SK-N-SH treated with all-trans-retinoic acid at 6 μM for 48 hours (cell line): ENCODE data around the gene PIK3R3.

ENCODE experiments used
- ATAC-seq: fragments of 200-7000 bp; cut with Tn5 transposase; 3 replicates; pipeline ENCODE4 v1.9.1; 2020; ENCODE audit warnings: mild to moderate bottlenecking, moderate library complexity
- ARNTL ChIP-seq: fragments of 450-650 bp; formaldehyde crosslinking; IDR thresholded peaks from 2 replicates; pipeline ENCODE4 v1.5.0; 2020; ENCODE audit warnings: low read depth, mild to moderate bottlenecking, moderate library complexity, borderline replicate concordance
- BACH2 ChIP-seq: fragments of 250-450 bp; sonication (Bioruptor Pico); IDR thresholded peaks from 2 replicates; pipeline ENCODE4 v1.9.0; 2021; ENCODE audit warnings: mild to moderate bottlenecking, borderline replicate concordance
- CSDC2 ChIP-seq: fragments of 250-450 bp; sonication (Bioruptor Pico); IDR thresholded peaks from 2 replicates; pipeline ENCODE4 v1.5.0; 2020; ENCODE audit warnings: mild to moderate bottlenecking, moderate library complexity
- ISL1 ChIP-seq: fragments of 250-450 bp; sonication (Bioruptor Pico); IDR thresholded peaks from 2 replicates; pipeline ENCODE4 v2.1.2; 2022; ENCODE audit warnings: mild to moderate bottlenecking, moderate library complexity
- OSR1 ChIP-seq: fragments of 250-450 bp; sonication (Bioruptor Pico); IDR thresholded peaks from 2 replicates; pipeline ENCODE4 v1.8.0; 2022; ENCODE audit warnings: moderate library complexity, mild to moderate bottlenecking, inconsistent platforms
- PPARA ChIP-seq: fragments of 250-450 bp; sonication (Bioruptor Pico); IDR thresholded peaks from 2 replicates; pipeline ENCODE4 v1.5.0; 2020; ENCODE audit warnings: mild to moderate bottlenecking, borderline replicate concordance
- RARB ChIP-seq: fragments of 250-450 bp; sonication (Bioruptor Pico); IDR thresholded peaks from 2 replicates; pipeline ENCODE4 v1.8.0; 2021; ENCODE audit warnings: mild to moderate bottlenecking, moderate library complexity
- SNAI2 ChIP-seq: fragments of 250-450 bp; sonication (Bioruptor Pico); IDR thresholded peaks from 2 replicates; pipeline ENCODE4 v1.5.0; 2020; ENCODE audit warnings: mild to moderate bottlenecking, moderate library complexity
- TCF4 ChIP-seq: fragments of 250-450 bp; sonication (Bioruptor Pico); IDR thresholded peaks from 2 replicates; pipeline ENCODE4 v1.8.0; 2021; ENCODE audit warnings: mild to moderate bottlenecking, moderate library complexity, borderline replicate concordance
- TOX ChIP-seq: fragments of 250-450 bp; sonication (Bioruptor Pico); IDR thresholded peaks from 2 replicates; pipeline ENCODE4 v1.8.0; 2021; ENCODE audit warnings: mild to moderate bottlenecking, moderate library complexity, borderline replicate concordance
- ZFP3 ChIP-seq: fragments of 250-450 bp; sonication (Bioruptor Pico); IDR thresholded peaks from 2 replicates; pipeline ENCODE4 v1.5.0; 2020; ENCODE audit warnings: mild to moderate bottlenecking, moderate library complexity
- ZFP30 ChIP-seq: fragments of 450-650 bp; formaldehyde crosslinking; IDR thresholded peaks from 2 replicates; pipeline ENCODE4 v1.5.0; 2022; ENCODE audit warnings: mild to moderate bottlenecking, moderate library complexity
- ZNF565 ChIP-seq: fragments of 450-650 bp; formaldehyde crosslinking; conservative IDR thresholded peaks from 2 replicates; pipeline ENCODE4 v1.5.0; 2020; ENCODE audit warnings: low read depth, mild to moderate bottlenecking, moderate library complexity
- ZNF70 ChIP-seq: fragments of 450-650 bp; formaldehyde crosslinking; IDR thresholded peaks from 2 replicates; pipeline ENCODE4 v1.5.0; 2020; ENCODE audit warnings: mild to moderate bottlenecking, moderate library complexity
- ZNF8 ChIP-seq: fragments of 450-650 bp; formaldehyde crosslinking; IDR thresholded peaks from 2 replicates; pipeline ENCODE4 v1.5.0; 2020; ENCODE audit warnings: mild to moderate bottlenecking, moderate library complexity
- TF ChIP-seq, protein P1 (sequence below): fragments of 250-450 bp; sonication (Bioruptor Pico); IDR thresholded peaks from 2 replicates; pipeline ENCODE4 v1.8.0; 2020; ENCODE audit warnings: mild to moderate bottlenecking, moderate library complexity, borderline replicate concordance
- TF ChIP-seq, protein P2 (sequence below): fragments of 250-450 bp; sonication (Bioruptor Pico); IDR thresholded peaks from 2 replicates; pipeline ENCODE4 v1.5.0; 2020; ENCODE audit warnings: mild to moderate bottlenecking, moderate library complexity
- TF ChIP-seq, protein P3 (sequence below): fragments of 250-450 bp; sonication (Bioruptor Pico); IDR thresholded peaks from 2 replicates; pipeline ENCODE4 v1.5.1; 2020; ENCODE audit warnings: low read depth, mild to moderate bottlenecking, moderate library complexity
- TF ChIP-seq, protein P4 (sequence below): fragments of 250-450 bp; sonication (Bioruptor Pico); IDR thresholded peaks from 2 replicates; pipeline ENCODE4 v1.5.1; 2021; ENCODE audit warnings: mild to moderate bottlenecking, moderate library complexity

Gene PIK3R3

DNA sequence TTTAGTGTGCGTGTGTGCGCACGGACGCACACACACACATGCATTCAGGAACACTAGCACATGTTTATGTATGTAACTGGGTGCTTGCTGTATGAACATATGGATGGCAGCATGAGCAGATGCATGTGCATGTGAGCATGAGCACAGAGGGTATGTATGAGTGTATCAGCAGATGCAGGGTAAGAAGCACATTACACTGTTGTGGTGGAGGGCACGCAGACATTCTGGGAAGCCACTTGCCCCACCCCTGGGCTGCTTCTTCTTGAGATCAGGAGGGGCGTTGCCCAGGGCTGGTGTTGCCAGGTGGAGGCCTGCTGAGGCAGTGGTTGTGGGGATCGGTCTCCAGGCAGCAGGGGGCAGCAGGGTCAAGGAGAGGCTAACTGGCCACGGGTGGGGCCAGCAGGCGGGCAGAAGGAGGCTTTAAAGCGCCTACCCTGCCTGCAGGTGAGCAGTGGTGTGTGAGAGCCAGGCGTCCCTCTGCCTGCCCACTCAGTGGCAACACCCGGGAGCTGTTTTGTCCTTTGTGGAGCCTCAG, 47.7 kb upstream of the PIK3R3 start:
- TF ChIP-seq RARB (CRISPR knock-in tag) (no peak), SNAI2 (CRISPR knock-in tag) (no peak), ZFP3 (CRISPR knock-in tag) (no peak), ISL1 (CRISPR knock-in tag) (no peak), ARNTL (CRISPR knock-in tag) (no peak)
- TF ChIP-seq, protein P1, sequence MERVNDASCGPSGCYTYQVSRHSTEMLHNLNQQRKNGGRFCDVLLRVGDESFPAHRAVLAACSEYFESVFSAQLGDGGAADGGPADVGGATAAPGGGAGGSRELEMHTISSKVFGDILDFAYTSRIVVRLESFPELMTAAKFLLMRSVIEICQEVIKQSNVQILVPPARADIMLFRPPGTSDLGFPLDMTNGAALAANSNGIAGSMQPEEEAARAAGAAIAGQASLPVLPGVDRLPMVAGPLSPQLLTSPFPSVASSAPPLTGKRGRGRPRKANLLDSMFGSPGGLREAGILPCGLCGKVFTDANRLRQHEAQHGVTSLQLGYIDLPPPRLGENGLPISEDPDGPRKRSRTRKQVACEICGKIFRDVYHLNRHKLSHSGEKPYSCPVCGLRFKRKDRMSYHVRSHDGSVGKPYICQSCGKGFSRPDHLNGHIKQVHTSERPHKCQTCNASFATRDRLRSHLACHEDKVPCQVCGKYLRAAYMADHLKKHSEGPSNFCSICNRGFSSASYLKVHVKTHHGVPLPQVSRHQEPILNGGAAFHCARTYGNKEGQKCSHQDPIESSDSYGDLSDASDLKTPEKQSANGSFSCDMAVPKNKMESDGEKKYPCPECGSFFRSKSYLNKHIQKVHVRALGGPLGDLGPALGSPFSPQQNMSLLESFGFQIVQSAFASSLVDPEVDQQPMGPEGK (CRISPR knock-in tag), result no peak
- peak; percentile 5 for ATAC-seq

DNA sequence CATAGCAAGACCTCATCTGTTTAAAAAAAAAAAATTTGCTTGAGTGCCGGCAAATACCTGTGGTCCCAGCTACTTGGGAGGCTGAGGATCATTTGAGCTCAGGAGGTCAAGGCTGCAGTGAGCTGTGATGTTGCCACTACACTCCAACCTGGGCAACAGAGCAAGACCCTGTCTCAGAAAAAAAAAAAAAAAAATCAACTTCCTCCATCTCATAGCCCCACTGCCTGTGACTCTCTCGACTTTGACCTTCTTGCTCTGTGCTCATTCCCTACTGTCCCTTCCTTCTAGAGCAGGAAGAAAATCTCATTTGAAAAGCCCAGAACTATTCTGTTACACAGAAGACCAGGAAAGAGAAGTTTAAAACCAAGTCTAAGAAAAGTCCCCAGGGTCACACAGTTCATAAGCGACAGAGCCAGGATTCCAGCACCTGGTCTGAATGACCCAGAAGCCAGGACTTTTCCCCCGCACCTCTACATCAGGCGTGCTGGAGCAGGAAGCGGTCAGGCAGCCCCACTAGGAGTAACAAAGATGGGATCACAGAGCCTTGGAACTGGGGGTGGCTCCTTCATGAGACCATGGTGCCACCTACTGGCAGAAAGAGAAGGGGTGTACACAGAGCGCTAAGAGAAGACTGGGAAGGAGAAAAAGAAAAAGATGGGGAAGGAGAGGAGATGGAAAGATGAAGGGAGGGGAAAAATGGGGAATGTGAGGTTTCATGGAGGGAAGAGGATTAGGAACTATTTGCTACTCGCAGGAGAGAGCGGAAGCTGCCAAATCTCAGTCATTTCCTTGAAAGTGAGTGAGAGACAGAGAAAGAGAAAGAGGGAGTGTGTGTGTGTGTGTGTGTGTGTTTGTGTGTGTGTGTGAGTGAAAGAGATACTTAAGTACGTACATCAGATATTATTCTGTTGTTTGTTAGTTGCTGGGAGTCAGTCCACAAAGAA, 47.0 kb upstream of the PIK3R3 start:
- peak; percentile 84 for ATAC-seq
- TF ChIP-seq, protein P1 (CRISPR knock-in tag), result no peak
- TF ChIP-seq ZNF8, result no peak

DNA sequence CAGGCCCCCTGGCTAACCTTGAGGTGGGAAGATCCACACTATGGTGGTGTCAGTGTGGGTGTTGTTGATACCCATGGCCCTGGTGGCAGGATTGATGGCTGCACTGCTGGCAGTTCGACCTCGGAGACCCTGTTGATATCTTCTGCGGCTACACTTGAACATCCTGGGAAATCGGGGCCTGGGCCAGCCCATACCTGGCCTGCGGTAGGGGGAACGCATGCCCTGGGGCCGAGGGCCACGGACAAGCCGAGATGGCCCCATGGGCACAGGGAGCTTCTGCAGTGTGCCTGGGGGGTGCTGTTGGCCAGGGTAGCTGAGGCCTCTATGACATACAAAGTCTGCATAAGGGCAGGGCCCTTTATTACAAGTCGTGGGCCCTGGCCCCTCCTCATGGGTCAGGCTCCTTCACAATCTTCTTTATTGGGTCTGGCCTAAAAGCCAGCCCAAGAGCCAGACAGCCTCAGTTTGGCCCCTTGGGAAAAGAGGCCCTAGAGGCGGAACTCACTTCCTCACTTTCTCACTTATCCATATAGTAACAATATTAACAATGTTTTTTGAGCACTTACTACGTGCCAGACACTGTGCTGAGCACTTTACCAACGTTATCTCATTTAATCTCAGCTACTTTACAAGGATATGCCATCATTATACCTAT, 43.9 kb upstream of the PIK3R3 start, which contains the start of gene P3R3URF:
Gene P3R3URF (minus strand): TSS at position 278 of the 655 bp plus-strand sequence. CDS start 17 bp downstream, at position 261.
- TF ChIP-seq TCF4 (CRISPR knock-in tag), result no peak
- no peak for TF ChIP-seq BACH2 (CRISPR knock-in tag)
- no peak for TF ChIP-seq ARNTL (CRISPR knock-in tag)
- TF ChIP-seq ISL1 (CRISPR knock-in tag), result no peak
- TF ChIP-seq ZNF70 (CRISPR knock-in tag), result no peak
- TF ChIP-seq TOX (CRISPR knock-in tag), result no peak
- TF ChIP-seq, protein P2, sequence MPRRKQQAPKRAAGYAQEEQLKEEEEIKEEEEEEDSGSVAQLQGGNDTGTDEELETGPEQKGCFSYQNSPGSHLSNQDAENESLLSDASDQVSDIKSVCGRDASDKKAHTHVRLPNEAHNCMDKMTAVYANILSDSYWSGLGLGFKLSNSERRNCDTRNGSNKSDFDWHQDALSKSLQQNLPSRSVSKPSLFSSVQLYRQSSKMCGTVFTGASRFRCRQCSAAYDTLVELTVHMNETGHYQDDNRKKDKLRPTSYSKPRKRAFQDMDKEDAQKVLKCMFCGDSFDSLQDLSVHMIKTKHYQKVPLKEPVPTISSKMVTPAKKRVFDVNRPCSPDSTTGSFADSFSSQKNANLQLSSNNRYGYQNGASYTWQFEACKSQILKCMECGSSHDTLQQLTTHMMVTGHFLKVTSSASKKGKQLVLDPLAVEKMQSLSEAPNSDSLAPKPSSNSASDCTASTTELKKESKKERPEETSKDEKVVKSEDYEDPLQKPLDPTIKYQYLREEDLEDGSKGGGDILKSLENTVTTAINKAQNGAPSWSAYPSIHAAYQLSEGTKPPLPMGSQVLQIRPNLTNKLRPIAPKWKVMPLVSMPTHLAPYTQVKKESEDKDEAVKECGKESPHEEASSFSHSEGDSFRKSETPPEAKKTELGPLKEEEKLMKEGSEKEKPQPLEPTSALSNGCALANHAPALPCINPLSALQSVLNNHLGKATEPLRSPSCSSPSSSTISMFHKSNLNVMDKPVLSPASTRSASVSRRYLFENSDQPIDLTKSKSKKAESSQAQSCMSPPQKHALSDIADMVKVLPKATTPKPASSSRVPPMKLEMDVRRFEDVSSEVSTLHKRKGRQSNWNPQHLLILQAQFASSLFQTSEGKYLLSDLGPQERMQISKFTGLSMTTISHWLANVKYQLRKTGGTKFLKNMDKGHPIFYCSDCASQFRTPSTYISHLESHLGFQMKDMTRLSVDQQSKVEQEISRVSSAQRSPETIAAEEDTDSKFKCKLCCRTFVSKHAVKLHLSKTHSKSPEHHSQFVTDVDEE (CRISPR knock-in tag), result no peak
- no peak for TF ChIP-seq OSR1
- no peak for TF ChIP-seq CSDC2
- TF ChIP-seq ZNF8, result no peak
- TF ChIP-seq ZFP30 (CRISPR knock-in tag), result no peak
- TF ChIP-seq, protein P3, sequence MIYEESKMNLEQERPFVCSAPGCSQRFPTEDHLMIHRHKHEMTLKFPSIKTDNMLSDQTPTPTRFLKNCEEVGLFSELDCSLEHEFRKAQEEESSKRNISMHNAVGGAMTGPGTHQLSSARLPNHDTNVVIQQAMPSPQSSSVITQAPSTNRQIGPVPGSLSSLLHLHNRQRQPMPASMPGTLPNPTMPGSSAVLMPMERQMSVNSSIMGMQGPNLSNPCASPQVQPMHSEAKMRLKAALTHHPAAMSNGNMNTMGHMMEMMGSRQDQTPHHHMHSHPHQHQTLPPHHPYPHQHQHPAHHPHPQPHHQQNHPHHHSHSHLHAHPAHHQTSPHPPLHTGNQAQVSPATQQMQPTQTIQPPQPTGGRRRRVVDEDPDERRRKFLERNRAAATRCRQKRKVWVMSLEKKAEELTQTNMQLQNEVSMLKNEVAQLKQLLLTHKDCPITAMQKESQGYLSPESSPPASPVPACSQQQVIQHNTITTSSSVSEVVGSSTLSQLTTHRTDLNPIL (CRISPR knock-in tag), result no peak
- TF ChIP-seq, protein P4, sequence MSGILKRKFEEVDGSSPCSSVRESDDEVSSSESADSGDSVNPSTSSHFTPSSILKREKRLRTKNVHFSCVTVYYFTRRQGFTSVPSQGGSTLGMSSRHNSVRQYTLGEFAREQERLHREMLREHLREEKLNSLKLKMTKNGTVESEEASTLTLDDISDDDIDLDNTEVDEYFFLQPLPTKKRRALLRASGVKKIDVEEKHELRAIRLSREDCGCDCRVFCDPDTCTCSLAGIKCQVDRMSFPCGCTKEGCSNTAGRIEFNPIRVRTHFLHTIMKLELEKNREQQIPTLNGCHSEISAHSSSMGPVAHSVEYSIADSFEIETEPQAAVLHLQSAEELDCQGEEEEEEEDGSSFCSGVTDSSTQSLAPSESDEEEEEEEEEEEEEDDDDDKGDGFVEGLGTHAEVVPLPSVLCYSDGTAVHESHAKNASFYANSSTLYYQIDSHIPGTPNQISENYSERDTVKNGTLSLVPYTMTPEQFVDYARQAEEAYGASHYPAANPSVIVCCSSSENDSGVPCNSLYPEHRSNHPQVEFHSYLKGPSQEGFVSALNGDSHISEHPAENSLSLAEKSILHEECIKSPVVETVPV (CRISPR knock-in tag), result no peak
- no peak for TF ChIP-seq ZFP3 (CRISPR knock-in tag)
- TF ChIP-seq PPARA (CRISPR knock-in tag), result no peak
- no peak for TF ChIP-seq ZNF565
- TF ChIP-seq, all 23 proteins: peak for 0
- ATAC-seq, result no peak
